CD4-positive, alpha-beta T cell treated with Interleukin-17A for 4 hours (primary cell): Measurements from ENCODE around the gene RAB13.

ENCODE experiments used
- DNase-seq: peaks from one replicate; pipeline ENCODE4 v3.0.0-alpha.2; 2020; ENCODE audit warnings: mixed read lengths

Gene RAB13

GRCh38 chr1:153977250-153978240, 8.6 kb downstream of the RAB13 start, which contains the start of gene JTB:
Gene JTB (minus strand): TSS chr1:153977674. CDS start chr1:153977252, 422 bp downstream.
- peak; percentile 86 for DNase-seq

- DNase-seq = no peak
These were observed 9.3 kb downstream of the RAB13 start for GRCh38 chr1:153976819-153977249.

- no peak for DNase-seq
These were observed 12.6 kb downstream of the RAB13 start for GRCh38 chr1:153973525-153973924.

GRCh38 chr1:153973071-153973470, 13.1 kb downstream of the RAB13 start:
- no peak for DNase-seq

- DNase-seq = no peak
These were observed 15.8 kb downstream of the RAB13 start for GRCh38 chr1:153970346-153970745.

GRCh38 chr1:153968972-153969371, 17.2 kb downstream of the RAB13 start:
- no peak for DNase-seq

GRCh38 chr1:153968408-153968807, 17.7 kb downstream of the RAB13 start:
- no peak for DNase-seq

- DNase-seq = no peak
These were observed 18.2 kb downstream of the RAB13 start for GRCh38 chr1:153968000-153968363.

GRCh38 chr1:153967107-153967999, 18.8 kb downstream of the RAB13 start, which contains the start of gene CREB3L4:
Gene CREB3L4 (plus strand): TSS chr1:153967902. CDS start chr1:153968526, 624 bp downstream.
- peak; percentile 90 for DNase-seq

GRCh38 chr1:153963850-153964331, 22.2 kb downstream of the RAB13 start:
- peak; percentile 13 for DNase-seq

GRCh38 chr1:153963030-153963849, 22.9 kb downstream of the RAB13 start, which contains the start of gene SLC39A1:
Gene SLC39A1 (minus strand): TSS chr1:153963537. CDS start chr1:153962715, 822 bp downstream.
- DNase-seq = peak; percentile 98

- no peak for DNase-seq
These were observed 23.8 kb downstream of the RAB13 start for GRCh38 chr1:153962088-153963029.

- DNase-seq = no peak
These were observed 24.7 kb downstream of the RAB13 start for GRCh38 chr1:153961421-153961820.

GRCh38 chr1:153960206-153960605, 25.9 kb downstream of the RAB13 start:
- no peak for DNase-seq

GRCh38 chr1:153959454-153959853, 26.7 kb downstream of the RAB13 start:
- DNase-seq = no peak

- no peak for DNase-seq
These were observed 27.2 kb downstream of the RAB13 start for GRCh38 chr1:153958961-153959260.

GRCh38 chr1:153958111-153958960, 27.8 kb downstream of the RAB13 start, which contains the start of gene CRTC2:
Gene CRTC2 (minus strand): TSS chr1:153958612. CDS start chr1:153958497, 115 bp downstream.
- peak; percentile 99 for DNase-seq

- DNase-seq = peak; percentile 47
These were observed 28.4 kb downstream of the RAB13 start for GRCh38 chr1:153957744-153958110.

- no peak for DNase-seq
These were observed 29.0 kb downstream of the RAB13 start for GRCh38 chr1:153956997-153957715.
